ENCODE data around the gene TCHP. TPM values are rescaled to one million over a fixed set of nuclear protein-coding genes. Genes with fewer than 3 reads are reported as not detected.

TCHP gene
- total and polyA plus RNA-seq, 12 donors, result 7.0 to 14.1 (median 9.1) TPM

GRCh38 chr12:109962398-109962797 is 62.3 kb downstream of the TCHP start:
- no peak overlapping the region for H3K4me3 ChIP-seq
- intact Hi-C loops (cut with DNase I), result no loop called here
- WGBS, 2 donors, result 66% methylated on average over 3 of the region's 3 CpGs
- ATAC-seq, result peak in 2 of 8 donors; percentile 14 to 46
- H3K27ac ChIP-seq, result peak overlapping the region in 4 of 10 donors; percentile 10 to 52 (median 46)
- TF ChIP-seq CTCF (IDR thresholded peaks at IDR 0.05), result no peak
- no peaks in the 10 kb centered on the region for H3K27me3 ChIP-seq
- peaks cover 0 to 99% (median 45%) of the 10 kb centered on the region in 9 donors for H3K36me3 ChIP-seq
- no peak for DNase-seq
- H3K9me3 ChIP-seq, result no peaks in the 10 kb centered on the region
- peaks cover 0 to 16% (median 8%) of the 10 kb centered on the region in 9 donors for H3K4me1 ChIP-seq

- H3K27ac ChIP-seq, result peak overlapping the region in 4 of 10 donors; percentile 1 to 40 (median 26)
- no peaks in the 10 kb centered on the region for H3K27me3 ChIP-seq
- DNase-seq, result no peak
- WGBS, 2 donors, result 84 to 97% methylated on average over 1 of the region's 1 CpG
- H3K4me3 ChIP-seq, result no peak overlapping the region
- no peak for TF ChIP-seq CTCF (IDR thresholded peaks at IDR 0.05)
- no peaks in the 10 kb centered on the region for H3K9me3 ChIP-seq
- peaks cover 0 to 16% (median 8%) of the 10 kb centered on the region in 9 donors for H3K4me1 ChIP-seq
- H3K36me3 ChIP-seq, result peaks cover 0 to 99% (median 43%) of the 10 kb centered on the region in 9 donors
- no peak for ATAC-seq
- intact Hi-C loops (cut with DNase I), result no loop called here
These were observed 63.3 kb downstream of the TCHP start for GRCh38 chr12:109963330-109963729.

- no peak for TF ChIP-seq CTCF (IDR thresholded peaks at IDR 0.05)
- no peaks in the 10 kb centered on the region for H3K9me3 ChIP-seq
- peak in 7 of 8 donors; percentile 60 to 77 (median 63) for ATAC-seq
- DNase-seq, result peak in 1 of 2 donors; percentile 14
- no peaks in the 10 kb centered on the region for H3K27me3 ChIP-seq
- WGBS, 2 donors, result 47 to 52% methylated on average over 4 of the region's 4 CpGs
- intact Hi-C loops (cut with DNase I), result no loop called here
- H3K36me3 ChIP-seq, result peaks cover 0 to 99% (median 41%) of the 10 kb centered on the region in 9 donors
- peak overlapping the region in 5 of 10 donors; percentile 1 to 42 (median 30) for H3K27ac ChIP-seq
- H3K4me3 ChIP-seq, result no peak overlapping the region
- H3K4me1 ChIP-seq, result peaks cover 0 to 16% (median 9%) of the 10 kb centered on the region in 9 donors
These were observed 63.8 kb downstream of the TCHP start for GRCh38 chr12:109963743-109964429.

- Histone ChIP-seq H3K27me3 (no peaks in the 10 kb centered on the region), H3K4me3 (no peak overlapping the region), H3K9me3 (no peaks in the 10 kb centered on the region), H3K27ac (no peak overlapping the region), H3K36me3 (peaks cover 0 to 99% (median 43%) of the 10 kb centered on the region in 9 donors), H3K4me1 (peaks cover 0 to 16% (median 9%) of the 10 kb centered on the region in 9 donors)
- DNase-seq (no peak), ATAC-seq (no peak)
- no peak for TF ChIP-seq CTCF (IDR thresholded peaks at IDR 0.05)
- intact Hi-C loops (cut with DNase I), result no loop called here
- 94% methylated on average over 4 of the region's 4 CpGs for WGBS, 2 donors
These were observed 66.5 kb downstream of the TCHP start for GRCh38 chr12:109966546-109966945.
